Sigmoid colon (tissue), 4 donors: ENCODE results near the gene CITED2.

ENCODE experiments used
- POLR2A ChIP-seq, 2 donors: fragments of 450-650 bp; IDR thresholded peaks; one replicate each; pipeline ENCODE4 v1.6.1; 2016; ENCODE audit warnings: antibody characterized with exemption in 2 of 2, mild to moderate bottlenecking in 2 of 2, moderate library complexity in 2 of 2
- POLR2AphosphoS5 ChIP-seq, 4 donors: sonication (generic); formaldehyde crosslinking; IDR thresholded peaks; one replicate each; pipeline ENCODE4 v1.6.1; 2017; ENCODE audit warnings: antibody characterized with exemption in 4 of 4
- TF ChIP-seq, protein P1 (sequence below), 4 experiments: fragments of 450-650 bp in 3 of 4; fragments of 200-600 bp in 1 of 4; IDR thresholded peaks; one replicate each; pipeline ENCODE4 v1.5.1; 2016 to 2019; ENCODE audit warnings: antibody characterized with exemption in 4 of 4, mild to moderate bottlenecking in 3 of 4, moderate library complexity in 2 of 4

DNA sequence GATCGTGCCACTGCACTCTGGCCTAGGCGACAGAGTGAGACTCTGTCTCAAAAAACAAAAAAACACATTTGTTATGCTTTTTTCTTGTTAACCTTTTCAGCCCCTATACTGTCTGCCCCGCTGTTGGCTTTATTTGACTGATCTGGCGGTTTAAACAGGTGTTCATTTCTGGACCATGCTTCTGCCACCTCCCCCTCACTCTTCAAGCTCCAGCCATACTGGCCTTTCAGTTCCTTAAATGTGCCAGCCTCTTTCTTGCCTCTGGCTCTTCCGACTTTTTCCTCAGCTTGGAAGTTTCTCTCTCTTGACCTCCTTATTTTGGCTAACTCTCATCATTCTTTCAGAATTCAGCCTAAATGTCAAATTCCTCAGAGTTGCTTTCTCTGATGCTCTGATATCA is 47.4 kb downstream of the CITED2 start:
- TF ChIP-seq, protein P1, sequence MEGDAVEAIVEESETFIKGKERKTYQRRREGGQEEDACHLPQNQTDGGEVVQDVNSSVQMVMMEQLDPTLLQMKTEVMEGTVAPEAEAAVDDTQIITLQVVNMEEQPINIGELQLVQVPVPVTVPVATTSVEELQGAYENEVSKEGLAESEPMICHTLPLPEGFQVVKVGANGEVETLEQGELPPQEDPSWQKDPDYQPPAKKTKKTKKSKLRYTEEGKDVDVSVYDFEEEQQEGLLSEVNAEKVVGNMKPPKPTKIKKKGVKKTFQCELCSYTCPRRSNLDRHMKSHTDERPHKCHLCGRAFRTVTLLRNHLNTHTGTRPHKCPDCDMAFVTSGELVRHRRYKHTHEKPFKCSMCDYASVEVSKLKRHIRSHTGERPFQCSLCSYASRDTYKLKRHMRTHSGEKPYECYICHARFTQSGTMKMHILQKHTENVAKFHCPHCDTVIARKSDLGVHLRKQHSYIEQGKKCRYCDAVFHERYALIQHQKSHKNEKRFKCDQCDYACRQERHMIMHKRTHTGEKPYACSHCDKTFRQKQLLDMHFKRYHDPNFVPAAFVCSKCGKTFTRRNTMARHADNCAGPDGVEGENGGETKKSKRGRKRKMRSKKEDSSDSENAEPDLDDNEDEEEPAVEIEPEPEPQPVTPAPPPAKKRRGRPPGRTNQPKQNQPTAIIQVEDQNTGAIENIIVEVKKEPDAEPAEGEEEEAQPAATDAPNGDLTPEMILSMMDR (IDR thresholded peaks at IDR 0.05) = no peak
- TF ChIP-seq POLR2AphosphoS5 (IDR thresholded peaks at IDR 0.05) (no peak), POLR2A (IDR thresholded peaks at IDR 0.05) (no peak)
